Endothelial cell of umbilical vein (primary cell): ENCODE data around the gene FGD3. TPM values are rescaled to one million over a fixed set of nuclear protein-coding genes. Genes with fewer than 3 reads are reported as not detected.

Experiments used
- BruUV-seq: library from RNA; stranded (reverse); fragments of 400-500 nt; replicated peaks from 2 replicates; lab custom pipeline; 2021; lab: Mats Ljungman, UMichigan
- CTCF ChIA-PET: fragments of 300-600, 350-600 bp; sonication (Branson Sonifier 250); formaldehyde crosslinking; loops from one replicate; lab custom pipeline; 2021; ENCODE audit warnings: antibody characterized with exemption, inconsistent platforms; lab: Charles Lee
- POLR2A ChIA-PET: fragments of 300-600, 350-600 bp; sonication (Branson Sonifier 250); formaldehyde crosslinking; loops from one replicate; lab custom pipeline; 2021; ENCODE audit warnings: antibody characterized with exemption, inconsistent platforms; lab: Charles Lee
- DNase-seq: peaks from one replicate; pipeline ENCODE4 v3.0.0-alpha.2; 2011; ENCODE audit warnings: low read depth, low spot score
- FAIRE-seq: peaks from 2 replicates; lab custom pipeline; 2011; peaks lifted over from hg19 to GRCh38; lab: Jason Lieb, UNC
- H2AFZ ChIP-seq: 2 replicates; pipeline ENCODE4 v1.6.0; 2012; ENCODE audit warnings: low read depth, low read length, control low read depth, inconsistent platforms
- H3K27ac ChIP-seq: 2 replicates; pipeline ENCODE4 v1.5.1; 2011; ENCODE audit warnings: low read depth, mild to moderate bottlenecking, control low read depth, low read length, moderate library complexity; ENCODE audit not compliant: insufficient read depth
- H3K27me3 ChIP-seq, 2 experiments: 2 replicates each; pipeline versions ENCODE4 v1.6.0 to v1.6.1; 2011; ENCODE audit warnings: low read length in 2 of 2, mixed read lengths in 1 of 2; ENCODE audit not compliant: control insufficient read depth in 2 of 2, insufficient read depth in 2 of 2
- H3K36me3 ChIP-seq, 2 experiments: 2 replicates in 1 of 2; 3 replicates in 1 of 2; pipeline ENCODE4 v1.5.1; 2011; ENCODE audit warnings: low read length in 2 of 2, mild to moderate bottlenecking in 1 of 2, moderate library complexity in 1 of 2; ENCODE audit not compliant: control insufficient read depth in 2 of 2, insufficient read depth in 2 of 2; ENCODE audit errors: extremely low read depth in 1 of 2
- H3K4me1 ChIP-seq: 3 replicates; pipeline ENCODE4 v1.5.1; 2011; ENCODE audit warnings: mild to moderate bottlenecking, low read length; ENCODE audit not compliant: control insufficient read depth, insufficient read depth; ENCODE audit errors: extremely low read depth
- H3K4me2 ChIP-seq: 2 replicates; pipeline ENCODE4 v1.6.1; 2011; ENCODE audit warnings: low read length, control low read depth, mixed read lengths; ENCODE audit not compliant: insufficient read depth
- H3K4me3 ChIP-seq, 3 experiments: fragments of 200-600 bp in 1 of 3; sonication (generic), shearing (Covaris generic) in 1 of 3; replicated peaks in 1 of 3; 2 replicates each; pipeline ENCODE4 v1.5.1; 2011 to 2016; ENCODE audit warnings: control low read depth in 3 of 3, low read length in 3 of 3, mild to moderate bottlenecking in 2 of 3, inconsistent platforms in 1 of 3, low read depth in 1 of 3, moderate library complexity in 1 of 3; ENCODE audit not compliant: insufficient read depth in 1 of 3
- H3K79me2 ChIP-seq: 2 replicates; pipeline ENCODE4 v1.6.0; 2012; ENCODE audit warnings: low read length, inconsistent platforms; ENCODE audit not compliant: control insufficient read depth, insufficient read depth
- H3K9ac ChIP-seq: replicated peaks from 2 replicates; pipeline ENCODE3; 2011; ENCODE audit warnings: low read length, control low read depth; ENCODE audit not compliant: insufficient read depth; ENCODE audit errors: extremely low read depth
- H3K9me1 ChIP-seq: replicated peaks from 3 replicates; pipeline ENCODE4 v1.6.0; 2011; ENCODE audit warnings: mild to moderate bottlenecking, low read length; ENCODE audit not compliant: control insufficient read depth, insufficient read depth; ENCODE audit errors: extremely low read depth
- H3K9me3 ChIP-seq: replicated peaks from 2 replicates; pipeline ENCODE4 v1.5.1; 2012; ENCODE audit warnings: low read length, inconsistent platforms; ENCODE audit not compliant: control insufficient read depth, insufficient read depth
- H4K20me1 ChIP-seq: replicated peaks from 2 replicates; pipeline ENCODE3; 2011; ENCODE audit warnings: mild to moderate bottlenecking, low read length; ENCODE audit not compliant: control insufficient read depth, insufficient read depth; ENCODE audit errors: extremely low read depth
- EZH2 ChIP-seq: IDR thresholded peaks from 2 replicates; pipeline ENCODE4 v1.6.1; 2012; ENCODE audit warnings: borderline replicate concordance, low read depth, mild to moderate bottlenecking, moderate library complexity, low read length, inconsistent platforms; ENCODE audit not compliant: severe bottlenecking
- FOS ChIP-seq: IDR thresholded peaks from 2 replicates; pipeline ENCODE4 v1.6.1; 2011; ENCODE audit warnings: mild to moderate bottlenecking, low read length, moderate library complexity, borderline replicate concordance; ENCODE audit not compliant: insufficient read depth
- GATA2 ChIP-seq: IDR thresholded peaks from 2 replicates; pipeline ENCODE4 v1.7.0; 2011; ENCODE audit warnings: low read depth, mild to moderate bottlenecking, moderate library complexity, mixed read lengths, low read length; ENCODE audit not compliant: insufficient read length, insufficient read depth
- JUN ChIP-seq: IDR thresholded peaks from 2 replicates; pipeline ENCODE4 v1.6.1; 2011; ENCODE audit warnings: borderline replicate concordance, low read depth; ENCODE audit not compliant: insufficient read length, insufficient read depth
- MYC ChIP-seq: IDR thresholded peaks from one replicate; pipeline ENCODE4 v1.6.1; 2011; ENCODE audit warnings: mild to moderate bottlenecking, low read depth, low read length
- POLR2A ChIP-seq: IDR thresholded peaks from 2 replicates; pipeline ENCODE4 v1.6.1; 2012; ENCODE audit warnings: low read depth, mild to moderate bottlenecking, control low read depth, low read length
- POLR2AphosphoS5 ChIP-seq: IDR thresholded peaks from 2 replicates; pipeline ENCODE4 v1.6.1; 2012; ENCODE audit warnings: low read depth, mild to moderate bottlenecking, control low read depth, low read length, moderate library complexity; ENCODE audit not compliant: insufficient read depth
- dilution Hi-C: fragments of 300-500 bp; cut with MboI; formaldehyde crosslinking; loops from one replicate; pipeline ENCODE4 v1.15.0; 2019; ENCODE audit warnings: low sequenced_read_pairs; ENCODE audit not compliant: extremely low pct_ligation_motif_present
- intact Hi-C: fragments of 100-400 bp; cut with micrococcal nuclease; formaldehyde crosslinking; loops from one replicate; pipeline ENCODE4 v1.10.0; 2022
- polyA plus RNA-seq, 4 experiments: library from polyadenylated mRNA; depleted of rRNA in 3 of 4; stranded (reverse) in 3 of 4; unstranded in 1 of 4; fragments of >200 nt; gene quantifications; 2 replicates each; pipeline versions ENCODE4 v1.2.1 to v1.2.3, GENCODE V29; 2011 to 2012; ENCODE audit warnings: missing spikeins in 1 of 4
- total RNA-seq: library from RNA; stranded (reverse); gene quantifications from 2 replicates; pipeline ENCODE4 v1.2.3, GENCODE V29; 2021
- TF ChIP-seq, protein P1 (sequence below): IDR thresholded peaks from 2 replicates; pipeline ENCODE4 v1.6.1; 2011; ENCODE audit not compliant: insufficient read depth, insufficient read length
- TF ChIP-seq, protein P2 (sequence below), 2 donors: IDR thresholded peaks; 1 replicate in 1 of 2; 2 replicates in 1 of 2; pipeline ENCODE4 v1.5.1; 2011; ENCODE audit warnings: low read length in 2 of 2, mild to moderate bottlenecking in 2 of 2, moderate library complexity in 2 of 2, control low read depth in 1 of 2, inconsistent platforms in 1 of 2, low read depth in 1 of 2; ENCODE audit not compliant: insufficient read depth in 1 of 2; ENCODE audit errors: extremely low read depth in 1 of 2

FGD3 gene
- total and polyA plus RNA-seq, 2 donors (not counting 3 experiments of a cell fraction or from before 2014, with no cell fraction given), result not detected

DNA sequence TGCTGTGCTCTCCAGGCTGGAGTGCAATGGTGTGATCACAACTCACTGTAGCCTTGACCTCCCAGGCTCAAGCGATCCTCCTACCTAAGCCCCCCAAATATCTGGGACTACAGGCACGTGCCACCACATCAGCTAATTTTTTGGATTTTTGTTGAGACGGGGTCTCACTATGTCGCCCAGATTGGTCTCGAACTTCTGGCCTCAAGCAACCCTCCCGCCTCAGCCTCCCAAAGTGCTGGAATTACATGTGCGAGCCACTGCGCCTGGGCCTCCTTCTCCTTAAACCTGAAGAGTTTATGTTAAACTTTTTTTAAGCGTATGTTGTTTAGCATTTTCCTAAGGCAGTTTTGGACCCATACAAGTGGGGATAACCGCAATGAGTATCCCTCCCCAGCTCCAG lies 80.4 kb downstream of the FGD3 start:
- CTCF ChIA-PET, result interaction anchor here (0.7 to 1.3 kb wide), 3 partner anchors 32 to 204 kb away, joined by 3 to 5 read pairs (median 3); no protein-coding TSS in a partner anchor
- DNase-seq (no peak), FAIRE-seq (no peak)
- H4K20me1 ChIP-seq, result no peaks in the 10 kb centered on the region
- TF ChIP-seq EZH2 (no peak), MYC (no peak)
- TF ChIP-seq, protein P1, sequence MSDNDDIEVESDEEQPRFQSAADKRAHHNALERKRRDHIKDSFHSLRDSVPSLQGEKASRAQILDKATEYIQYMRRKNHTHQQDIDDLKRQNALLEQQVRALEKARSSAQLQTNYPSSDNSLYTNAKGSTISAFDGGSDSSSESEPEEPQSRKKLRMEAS, result no peak
- H3K9me3 ChIP-seq, result no peaks in the 10 kb centered on the region
- BruUV-seq, result no TSS peak
- no peaks in the 10 kb centered on the region for H3K27me3 ChIP-seq
- no peak overlapping the region for H3K27ac ChIP-seq
- intact Hi-C loops (no loop called here), dilution Hi-C loops (no loop called here)
- no peaks in the 10 kb centered on the region for H3K79me2 ChIP-seq
- no peak overlapping the region for H3K4me2 ChIP-seq
- no peak overlapping the region for H3K9ac ChIP-seq
- H3K9me1 ChIP-seq, result no peaks in the 10 kb centered on the region
- H3K36me3 ChIP-seq, result no peaks in the 10 kb centered on the region
- POLR2A ChIA-PET, result no interaction called here
- no peak overlapping the region for H2AFZ ChIP-seq
- no peaks in the 10 kb centered on the region for H3K4me1 ChIP-seq
- H3K4me3 ChIP-seq, result no peak overlapping the region

- Histone ChIP-seq H3K27ac (no peak overlapping the region), H3K79me2 (no peaks in the 10 kb centered on the region), H2AFZ (no peak overlapping the region), H3K9me3 (no peaks in the 10 kb centered on the region), H3K4me3 (no peak overlapping the region), H3K9ac (no peak overlapping the region), H3K9me1 (no peaks in the 10 kb centered on the region), H4K20me1 (no peaks in the 10 kb centered on the region), H3K4me2 (no peak overlapping the region), H3K4me1 (no peaks in the 10 kb centered on the region), H3K27me3 (no peaks in the 10 kb centered on the region), H3K36me3 (no peaks in the 10 kb centered on the region)
- ChIA-PET POLR2A (interaction anchor here (0.7 kb wide), 1 partner anchor 54 kb away, joined by 15 read pairs; no protein-coding TSS in a partner anchor), CTCF (interaction anchor here (0.7 to 1.3 kb wide), 3 partner anchors 31 to 203 kb away, joined by 3 to 5 read pairs (median 3); no protein-coding TSS in a partner anchor)
- FAIRE-seq (no peak), DNase-seq (no peak)
- intact Hi-C loops, result no loop called here
- BruUV-seq, result no TSS peak
- dilution Hi-C loops, result no loop called here
- TF ChIP-seq EZH2 (no peak), GATA2 (no peak), POLR2A (no peak), POLR2AphosphoS5 (no peak), MYC (no peak), JUN (no peak), FOS (no peak)
- TF ChIP-seq, protein P2, sequence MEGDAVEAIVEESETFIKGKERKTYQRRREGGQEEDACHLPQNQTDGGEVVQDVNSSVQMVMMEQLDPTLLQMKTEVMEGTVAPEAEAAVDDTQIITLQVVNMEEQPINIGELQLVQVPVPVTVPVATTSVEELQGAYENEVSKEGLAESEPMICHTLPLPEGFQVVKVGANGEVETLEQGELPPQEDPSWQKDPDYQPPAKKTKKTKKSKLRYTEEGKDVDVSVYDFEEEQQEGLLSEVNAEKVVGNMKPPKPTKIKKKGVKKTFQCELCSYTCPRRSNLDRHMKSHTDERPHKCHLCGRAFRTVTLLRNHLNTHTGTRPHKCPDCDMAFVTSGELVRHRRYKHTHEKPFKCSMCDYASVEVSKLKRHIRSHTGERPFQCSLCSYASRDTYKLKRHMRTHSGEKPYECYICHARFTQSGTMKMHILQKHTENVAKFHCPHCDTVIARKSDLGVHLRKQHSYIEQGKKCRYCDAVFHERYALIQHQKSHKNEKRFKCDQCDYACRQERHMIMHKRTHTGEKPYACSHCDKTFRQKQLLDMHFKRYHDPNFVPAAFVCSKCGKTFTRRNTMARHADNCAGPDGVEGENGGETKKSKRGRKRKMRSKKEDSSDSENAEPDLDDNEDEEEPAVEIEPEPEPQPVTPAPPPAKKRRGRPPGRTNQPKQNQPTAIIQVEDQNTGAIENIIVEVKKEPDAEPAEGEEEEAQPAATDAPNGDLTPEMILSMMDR (IDR thresholded peaks at IDR 0.05; ENCODE audit: extremely low read depth in 1 of 2, insufficient read depth in 1 of 2, low read depth in 1 of 2, low read length in 2 of 2), result no peak
- TF ChIP-seq, protein P1, result no peak
Measured at GRCh38 chr9:93028448-93029006, 81.2 kb downstream of the FGD3 start.
